Cardiac septum (tissue), 1 donor: ENCODE measurements around the gene TBC1D1. TPM values are rescaled to one million over a fixed set of nuclear protein-coding genes. Genes with fewer than 3 reads are reported as not detected.
A peak's percentile ranks its signal among the peaks of the same experiment; 100 is the strongest.
"Not testable (repeated sequence)": the region's sequence is repeated elsewhere in the genome, so short reads cannot be mapped to it uniquely, and the experiment has no call there.

Experiments used
- DNase-seq: peaks from one replicate; pipeline ENCODE4 v3.0.0-alpha.2; 2020; ENCODE audit warnings: low spot score
- intact Hi-C: fragments of 100-400 bp; cut with DNase I; formaldehyde crosslinking; loops from one replicate; pipeline ENCODE4 v1.14.0; 2022
- total RNA-seq: library from RNA; stranded (reverse); fragmentation: NEBNext Ultra II Directional; extraction: Animal tissue kit (Norgen Biotek cat#: 25700); gene quantifications from one replicate; pipeline ENCODE4 v1.2.1, GENCODE V29; 2021
- donor health status: DM: no; HTN: no; CAD: no.

Gene TBC1D1
- total RNA-seq, 1 donor from 2014 or later: 128 TPM

GRCh38 chr4:37917388-37917787 is 26.5 kb downstream of the TBC1D1 start:
- no peak for DNase-seq
- intact Hi-C loops: no loop called here

DNA sequence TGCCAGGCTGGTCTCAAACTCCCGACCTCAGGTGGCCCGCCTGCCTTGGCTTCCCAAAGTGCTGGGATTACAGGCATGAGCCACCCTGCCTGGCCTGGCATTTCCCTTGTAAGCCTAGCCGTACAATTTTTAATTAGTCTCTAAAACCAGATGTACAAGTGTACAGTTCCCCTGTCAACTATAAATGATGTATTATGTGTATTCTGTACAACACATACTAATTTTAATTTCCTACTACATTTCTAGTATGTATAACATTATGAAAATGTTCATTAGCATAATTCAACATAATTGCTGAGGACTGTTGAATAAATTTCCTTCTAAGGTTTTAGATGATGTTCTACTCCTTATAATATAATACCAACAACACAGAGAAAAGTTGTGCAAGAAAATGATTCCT is 27.8 kb downstream of the TBC1D1 start:
- intact Hi-C loops: no loop called here
- no peak for DNase-seq

- intact Hi-C loops: no loop called here
Measured at GRCh38 chr4:37922328-37922727, 31.4 kb downstream of the TBC1D1 start.

DNA sequence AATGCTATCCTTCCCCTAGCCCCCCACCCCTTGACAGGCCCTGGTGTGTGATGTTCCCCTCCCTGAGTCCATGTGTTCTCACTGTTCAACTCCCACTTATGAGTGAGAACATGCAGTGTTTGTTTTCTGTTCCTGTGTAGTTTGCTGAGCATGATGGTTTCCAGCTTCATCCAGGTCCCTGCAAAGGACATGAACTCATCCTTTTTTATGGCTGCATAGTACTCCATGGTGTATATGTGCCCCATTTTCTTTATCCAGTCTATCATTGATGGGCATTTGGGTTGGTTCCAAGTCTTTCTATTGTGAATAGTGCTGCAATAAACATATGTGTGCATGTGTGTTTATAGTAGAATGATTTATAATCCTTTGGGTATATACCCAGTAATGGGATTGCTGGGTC is 32.2 kb downstream of the TBC1D1 start:
- intact Hi-C loops, DNase-seq: not testable (repeated sequence)

More at GRCh38 chr4:37922328-37922727, 31.4 kb downstream of the TBC1D1 start:
- no peak for DNase-seq

DNA sequence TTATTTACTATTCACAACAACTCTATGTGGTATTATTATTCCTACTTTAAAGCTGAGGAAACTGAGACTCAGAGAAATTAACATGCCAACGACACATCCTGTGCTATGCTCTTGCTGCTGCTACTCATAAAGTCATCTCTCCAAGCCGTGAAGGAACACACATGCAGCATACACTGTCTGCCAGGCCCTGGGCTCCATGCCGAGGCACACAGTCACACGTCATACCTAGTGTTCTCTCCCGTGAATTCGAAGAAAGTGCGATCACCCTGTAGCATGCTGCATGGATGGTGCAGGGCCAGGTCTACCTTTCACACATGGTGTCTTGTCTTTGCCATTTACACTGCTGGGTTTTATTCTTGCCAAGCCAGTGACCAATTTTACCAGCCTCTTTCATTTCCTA is 34.1 kb downstream of the TBC1D1 start:
- intact Hi-C loops: no loop called here
- DNase-seq: no peak

- DNase-seq: no peak
- intact Hi-C loops: no loop called here
Measured at GRCh38 chr4:37927434-37927833, 36.5 kb downstream of the TBC1D1 start.

GRCh38 chr4:37928426-37929416 is 37.8 kb downstream of the TBC1D1 start:
- DNase-seq: no peak
- intact Hi-C loops: no loop called here

- DNase-seq: no peak
- intact Hi-C loops: loop anchor here (2.0 kb wide), 1 partner anchor 19 kb away; no protein-coding TSS in a partner anchor
Measured at GRCh38 chr4:37934096-37934495, 43.2 kb downstream of the TBC1D1 start.

- intact Hi-C loops: loop anchor here (2.0 kb wide), 1 partner anchor 20 kb away; no protein-coding TSS in a partner anchor
- DNase-seq: no peak
Measured at GRCh38 chr4:37934609-37935008, 43.7 kb downstream of the TBC1D1 start.

DNA sequence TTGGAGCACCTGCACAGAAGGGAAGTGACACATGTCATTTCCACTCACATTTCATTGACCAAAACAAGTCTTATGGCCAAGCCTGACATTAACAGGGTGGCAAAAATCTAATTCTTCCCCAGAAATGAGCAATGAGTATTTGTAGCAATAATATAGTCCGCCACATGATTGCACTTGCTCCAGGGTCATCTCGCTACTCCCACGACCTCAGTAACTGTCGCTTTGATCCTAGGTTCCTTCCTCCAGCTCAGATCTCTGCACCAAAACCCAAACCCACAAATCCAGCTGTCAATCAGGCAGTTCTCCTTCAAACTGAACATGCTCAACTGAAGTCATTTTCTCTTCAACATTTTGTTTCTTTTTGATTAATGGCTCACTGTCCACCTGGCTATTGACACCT is 44.1 kb downstream of the TBC1D1 start:
- DNase-seq: no peak
- intact Hi-C loops: loop anchor here (2.0 kb wide), 1 partner anchor 20 kb away; no protein-coding TSS in a partner anchor

DNA sequence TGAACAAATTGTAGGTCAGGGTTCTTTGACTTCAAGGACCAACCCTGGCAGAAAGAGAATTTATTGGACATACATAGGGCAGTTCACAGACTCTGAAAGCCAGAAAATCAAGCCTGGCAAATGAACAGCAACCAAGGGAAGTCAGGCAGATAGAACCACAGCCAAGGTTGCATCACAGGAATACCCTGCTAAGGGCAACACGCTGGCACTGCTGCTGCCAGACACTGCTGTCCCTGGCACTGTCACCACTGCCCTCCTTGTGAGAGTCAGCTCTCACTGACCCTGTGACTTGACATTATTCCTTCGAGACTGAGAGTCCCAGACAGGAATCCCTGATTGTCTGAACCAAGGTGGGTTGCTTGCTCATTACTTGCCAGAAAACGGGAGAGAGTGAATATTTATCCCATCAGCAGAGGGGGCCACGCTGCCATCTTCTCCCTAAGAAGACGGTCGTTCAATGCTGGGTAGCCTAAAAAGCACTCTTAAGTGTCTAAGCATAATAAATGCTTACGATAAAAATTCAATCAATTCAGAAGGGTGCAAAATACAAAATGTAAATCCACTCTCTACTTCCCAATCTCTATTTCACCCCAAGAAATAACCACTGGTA is 46.1 kb downstream of the TBC1D1 start:
- intact Hi-C loops: no loop called here
- DNase-seq: peak; percentile 84

- no peak for DNase-seq
- intact Hi-C loops: no loop called here
Measured at GRCh38 chr4:37938208-37938607, 47.3 kb downstream of the TBC1D1 start.

DNA sequence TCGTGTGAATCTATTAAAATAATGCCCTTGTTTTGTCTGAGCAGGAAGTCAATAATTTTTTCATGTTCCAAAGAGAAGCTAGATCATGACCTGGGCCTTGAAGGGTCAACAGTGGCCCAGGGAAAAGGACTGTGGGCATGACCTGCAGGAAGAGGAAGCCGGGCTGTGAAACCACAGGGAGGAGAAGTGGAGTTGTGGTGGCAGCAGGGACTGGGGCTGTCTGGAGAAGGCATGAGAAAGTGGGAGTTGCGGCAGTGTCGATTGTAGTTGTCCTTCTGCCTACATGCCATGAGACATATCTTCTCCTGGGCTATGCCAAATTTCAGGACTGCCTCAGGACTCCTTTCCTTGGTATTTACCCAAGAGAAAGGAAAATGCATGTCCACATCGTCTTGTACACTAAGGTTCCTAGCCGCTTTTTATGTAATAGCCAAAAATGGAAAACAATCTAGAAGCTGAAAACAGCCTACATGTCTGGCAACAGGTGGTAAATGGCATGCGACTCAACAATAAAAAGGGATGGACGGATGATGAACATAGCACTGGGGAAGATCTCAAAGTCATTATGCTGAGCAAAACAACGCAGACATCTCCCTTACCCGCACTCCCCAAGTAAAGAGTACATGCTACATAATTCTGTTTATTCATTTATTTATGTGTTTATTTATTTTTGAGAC is 55.8 kb downstream of the TBC1D1 start:
- DNase-seq: no peak
- intact Hi-C loops: no loop called here

- no peak for DNase-seq
- intact Hi-C loops: no loop called here
Measured at GRCh38 chr4:37948542-37948941, 57.7 kb downstream of the TBC1D1 start.

DNA sequence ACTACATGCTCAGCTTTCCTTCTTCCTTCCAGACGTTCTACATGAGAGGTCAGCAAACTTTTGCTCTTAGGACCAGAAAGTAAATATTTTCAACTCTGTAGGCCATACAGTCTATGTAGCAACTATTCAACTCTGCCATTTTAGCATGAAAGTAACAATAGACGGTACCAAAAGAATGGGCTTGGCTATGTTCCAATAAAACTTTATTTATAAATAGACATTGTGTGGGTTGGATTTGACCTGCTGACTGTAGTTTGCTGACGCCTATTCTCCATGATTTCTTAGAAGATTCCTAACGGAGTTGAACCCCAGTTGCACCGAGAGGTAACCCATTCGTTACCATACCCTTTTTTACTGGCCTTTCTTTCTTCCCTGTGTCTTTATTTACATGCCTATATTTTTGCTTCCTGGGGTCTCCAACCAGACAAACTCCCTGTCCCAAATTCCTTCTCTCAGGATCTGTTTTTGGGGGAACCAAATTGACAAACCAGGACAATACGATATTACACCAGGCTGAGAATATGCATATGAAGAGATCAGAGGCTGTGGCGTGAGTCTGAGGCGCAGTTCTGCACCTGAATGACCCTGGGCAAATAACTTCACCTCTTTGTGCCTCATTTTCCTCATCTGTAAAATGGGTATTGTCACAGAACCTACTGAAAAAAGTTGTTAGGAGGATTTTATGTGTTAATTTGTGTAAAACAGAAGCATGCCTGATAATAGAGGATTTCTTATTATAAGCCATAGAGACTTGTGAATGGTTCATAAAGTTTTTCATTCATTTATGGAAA is 58.9 kb downstream of the TBC1D1 start:
- intact Hi-C loops: no loop called here
- DNase-seq: no peak

DNA sequence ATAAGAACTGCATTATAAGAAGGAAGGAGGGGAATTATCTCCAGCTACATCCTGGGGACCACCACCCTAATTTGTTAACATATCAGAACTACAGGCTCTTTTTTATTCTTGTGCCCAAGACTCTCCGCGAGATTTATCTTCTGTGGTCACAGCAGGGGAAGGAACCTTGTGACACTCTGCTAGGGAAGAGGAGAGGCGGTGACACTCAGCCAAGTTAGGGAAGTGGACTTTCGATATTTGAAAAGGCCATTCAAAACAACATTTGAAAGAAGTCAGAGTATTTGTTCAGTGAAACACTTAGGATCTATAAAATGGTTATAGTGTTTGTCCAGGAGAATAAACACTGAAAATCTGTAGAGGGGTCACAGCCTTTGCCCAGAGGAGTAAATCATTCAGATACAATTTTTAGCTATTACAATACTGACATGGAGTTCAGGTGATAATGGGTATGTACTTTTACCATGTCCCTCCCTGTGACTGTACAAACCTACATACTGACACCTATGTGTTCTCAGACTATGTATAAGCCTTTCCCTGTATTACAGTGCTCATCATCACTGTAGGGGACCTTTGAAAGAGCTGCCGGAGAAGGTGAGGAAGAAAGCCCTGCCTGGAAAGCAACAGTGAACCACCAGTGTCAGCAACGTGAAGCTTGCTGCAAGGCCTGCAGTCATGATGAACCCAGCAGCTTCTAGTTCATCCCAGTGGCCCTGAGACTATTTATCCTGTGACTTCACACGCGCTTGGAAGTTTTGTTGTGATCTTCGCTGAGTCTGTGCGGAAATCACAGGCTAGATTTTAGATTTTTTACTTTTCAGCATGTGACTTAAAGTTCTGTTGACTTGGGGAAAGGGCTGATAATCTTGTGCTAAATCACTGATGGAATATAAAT is 60.8 kb downstream of the TBC1D1 start:
- intact Hi-C loops: no loop called here
- DNase-seq: no peak

GRCh38 chr4:37953156-37953555 is 62.3 kb downstream of the TBC1D1 start:
- DNase-seq: no peak
- intact Hi-C loops: no loop called here

GRCh38 chr4:37953620-37954293 is 62.9 kb downstream of the TBC1D1 start:
- intact Hi-C loops: no loop called here
- no peak for DNase-seq
